Measurements from ENCODE around the gene KRTAP6-3. TPM values are rescaled to one million over a fixed set of nuclear protein-coding genes. Genes with fewer than 3 reads are reported as not detected.

Gene KRTAP6-3
- total and polyA plus RNA-seq, 2 donors (not counting 3 experiments of a cell fraction or from before 2014, with no cell fraction given) = not detected

GRCh38 chr21:30577766-30578165 is 14.5 kb upstream of the KRTAP6-3 start:
- ChIA-PET POLR2A (no interaction called here), CTCF (no interaction called here)
- no peak overlapping the region for H3K27ac ChIP-seq (ENCODE audit: insufficient read depth, low read depth, low read length)
- no TSS peak for BruUV-seq (replicated peaks)
- no peak overlapping the region for H3K4me3 ChIP-seq (replicated peaks in 1 of 3; ENCODE audit: insufficient read depth in 1 of 3, low read depth in 1 of 3, low read length in 3 of 3)
- H3K4me2 ChIP-seq (ENCODE audit: insufficient read depth, low read length) = no peak overlapping the region
- H3K9me3 ChIP-seq (replicated peaks; ENCODE audit: control insufficient read depth, insufficient read depth, low read length) = peaks cover 2% of the 10 kb centered on the region
- H4K20me1 ChIP-seq (replicated peaks; ENCODE audit: control insufficient read depth, extremely low read depth, insufficient read depth, low read length) = no peaks in the 10 kb centered on the region
- TF ChIP-seq EZH2 (IDR thresholded peaks at IDR 0.05; ENCODE audit: borderline replicate concordance, low read depth, low read length, severe bottlenecking) (no peak), FOS (IDR thresholded peaks at IDR 0.05; ENCODE audit: borderline replicate concordance, insufficient read depth, low read length) (no peak), CTCF (IDR thresholded peaks at IDR 0.05; ENCODE audit: extremely low read depth in 1 of 2, insufficient read depth in 1 of 2, low read depth in 1 of 2, low read length in 2 of 2) (no peak), JUN (IDR thresholded peaks at IDR 0.05; ENCODE audit: borderline replicate concordance, insufficient read depth, insufficient read length, low read depth) (no peak), MYC (IDR thresholded peaks at IDR 0.05; ENCODE audit: low read depth, low read length) (no peak), POLR2A (IDR thresholded peaks at IDR 0.05; ENCODE audit: low read depth, low read length) (no peak), MAX (IDR thresholded peaks at IDR 0.05; ENCODE audit: insufficient read depth, insufficient read length) (no peak), POLR2AphosphoS5 (IDR thresholded peaks at IDR 0.05; ENCODE audit: insufficient read depth, low read depth, low read length) (no peak), GATA2 (IDR thresholded peaks at IDR 0.05; ENCODE audit: insufficient read depth, insufficient read length, low read depth, low read length) (no peak)
- H3K79me2 ChIP-seq (ENCODE audit: control insufficient read depth, insufficient read depth, low read length) = no peaks in the 10 kb centered on the region
- no peak overlapping the region for H3K9ac ChIP-seq (replicated peaks; ENCODE audit: extremely low read depth, insufficient read depth, low read length)
- DNase-seq (ENCODE audit: low read depth, low spot score) (no peak), FAIRE-seq (no peak)
- dilution Hi-C loops (cut with MboI; ENCODE audit: extremely low pct_ligation_motif_present, low sequenced_read_pairs) (no loop called here), intact Hi-C loops (cut with micrococcal nuclease) (no loop called here)
- H3K36me3 ChIP-seq (ENCODE audit: control insufficient read depth in 2 of 2, extremely low read depth in 1 of 2, insufficient read depth in 2 of 2, low read length in 2 of 2) = no peaks in the 10 kb centered on the region
- no peaks in the 10 kb centered on the region for H3K4me1 ChIP-seq (ENCODE audit: control insufficient read depth, extremely low read depth, insufficient read depth, low read length)
- H2AFZ ChIP-seq (ENCODE audit: low read depth, low read length) = no peak overlapping the region
- no peaks in the 10 kb centered on the region for H3K27me3 ChIP-seq (ENCODE audit: control insufficient read depth in 2 of 2, insufficient read depth in 2 of 2, low read length in 2 of 2)
- H3K9me1 ChIP-seq (replicated peaks; ENCODE audit: control insufficient read depth, extremely low read depth, insufficient read depth, low read length) = no peaks in the 10 kb centered on the region

All from endothelial cell of umbilical vein (primary cell).